ENCODE results near the gene MAST4. TPM values are rescaled to one million over a fixed set of nuclear protein-coding genes. Genes with fewer than 3 reads are reported as not detected.

MAST4 gene
- total RNA-seq, 1 donor from 2014 or later, result 11.3 TPM

DNA sequence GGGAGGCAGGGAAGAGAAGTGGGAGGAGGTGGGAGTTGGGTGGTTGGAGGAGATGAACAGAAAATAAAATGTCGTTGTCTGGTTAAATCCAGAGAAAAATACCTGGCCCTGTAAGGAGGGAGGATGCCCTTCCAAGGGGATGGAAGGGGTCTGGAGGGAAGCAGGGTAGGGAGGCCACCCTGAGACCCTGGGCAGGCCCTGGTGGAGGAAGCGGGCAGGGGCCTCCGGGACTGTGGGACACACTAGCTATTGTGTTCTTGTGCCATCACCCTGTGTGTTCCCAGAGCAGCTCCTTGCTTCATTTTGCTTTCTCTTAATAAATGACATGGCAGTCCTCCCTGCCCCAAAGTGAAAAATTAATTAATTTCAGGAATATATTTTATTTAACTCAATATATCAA, 612.2 kb downstream of the MAST4 start:
- H3K27me3 Mint-ChIP-seq (ENCODE audit: low read depth), result no peaks in the 10 kb centered on the region
- peaks cover 8% of the 10 kb centered on the region for H3K4me1 Mint-ChIP-seq (ENCODE audit: low read depth)
- H3K9me3 Mint-ChIP-seq (ENCODE audit: low read depth), result no peaks in the 10 kb centered on the region
- TF ChIP-seq, protein P1, sequence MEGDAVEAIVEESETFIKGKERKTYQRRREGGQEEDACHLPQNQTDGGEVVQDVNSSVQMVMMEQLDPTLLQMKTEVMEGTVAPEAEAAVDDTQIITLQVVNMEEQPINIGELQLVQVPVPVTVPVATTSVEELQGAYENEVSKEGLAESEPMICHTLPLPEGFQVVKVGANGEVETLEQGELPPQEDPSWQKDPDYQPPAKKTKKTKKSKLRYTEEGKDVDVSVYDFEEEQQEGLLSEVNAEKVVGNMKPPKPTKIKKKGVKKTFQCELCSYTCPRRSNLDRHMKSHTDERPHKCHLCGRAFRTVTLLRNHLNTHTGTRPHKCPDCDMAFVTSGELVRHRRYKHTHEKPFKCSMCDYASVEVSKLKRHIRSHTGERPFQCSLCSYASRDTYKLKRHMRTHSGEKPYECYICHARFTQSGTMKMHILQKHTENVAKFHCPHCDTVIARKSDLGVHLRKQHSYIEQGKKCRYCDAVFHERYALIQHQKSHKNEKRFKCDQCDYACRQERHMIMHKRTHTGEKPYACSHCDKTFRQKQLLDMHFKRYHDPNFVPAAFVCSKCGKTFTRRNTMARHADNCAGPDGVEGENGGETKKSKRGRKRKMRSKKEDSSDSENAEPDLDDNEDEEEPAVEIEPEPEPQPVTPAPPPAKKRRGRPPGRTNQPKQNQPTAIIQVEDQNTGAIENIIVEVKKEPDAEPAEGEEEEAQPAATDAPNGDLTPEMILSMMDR (IDR thresholded peaks at IDR 0.05), result no peak
- DNase-seq (ENCODE audit: low spot score), result no peak
- no peak overlapping the region for H3K27ac Mint-ChIP-seq (ENCODE audit: unreplicated experiment)
- no peaks in the 10 kb centered on the region for H3K36me3 Mint-ChIP-seq (ENCODE audit: low read depth)
- H3K4me3 Mint-ChIP-seq (ENCODE audit: unreplicated experiment), result no peak overlapping the region

DNA sequence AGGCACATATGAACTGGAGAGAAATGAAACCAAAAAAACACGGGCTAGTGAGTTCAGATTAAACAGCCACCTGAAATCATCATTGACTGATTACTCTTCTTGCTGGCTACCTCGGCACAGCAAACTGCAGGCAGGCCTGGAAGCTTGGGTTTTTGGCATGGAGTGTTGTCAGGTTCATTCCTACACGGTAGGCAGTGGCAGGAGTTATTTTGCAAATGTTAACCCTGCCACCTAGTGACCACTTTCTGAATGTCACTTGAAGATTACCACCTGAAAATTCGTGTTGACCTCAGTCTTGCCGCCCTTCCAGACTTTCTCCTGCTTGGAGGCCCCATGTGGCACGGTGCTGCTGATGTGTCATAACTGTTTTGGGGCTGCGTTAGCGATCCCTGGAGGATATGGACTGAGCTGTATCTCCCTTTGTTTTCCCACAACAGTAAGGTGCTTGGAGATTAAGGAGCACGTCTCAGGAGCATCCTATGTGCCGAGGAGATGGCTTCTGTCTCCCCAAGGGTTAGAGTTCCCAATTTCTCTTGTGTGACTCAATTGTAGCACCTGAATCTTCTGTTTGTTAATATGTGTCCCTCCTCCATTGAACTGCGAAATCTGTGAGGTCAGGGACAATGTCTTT, 613.1 kb downstream of the MAST4 start:
- no peak for DNase-seq (ENCODE audit: low spot score)
- no peaks in the 10 kb centered on the region for H3K9me3 Mint-ChIP-seq (ENCODE audit: low read depth)
- no peaks in the 10 kb centered on the region for H3K27me3 Mint-ChIP-seq (ENCODE audit: low read depth)
- TF ChIP-seq, protein P1 (IDR thresholded peaks at IDR 0.05), result peak; percentile 92
- no peak overlapping the region for H3K27ac Mint-ChIP-seq (ENCODE audit: unreplicated experiment)
- H3K36me3 Mint-ChIP-seq (ENCODE audit: low read depth), result no peaks in the 10 kb centered on the region
- no peak overlapping the region for H3K4me3 Mint-ChIP-seq (ENCODE audit: unreplicated experiment)
- peaks cover 12% of the 10 kb centered on the region for H3K4me1 Mint-ChIP-seq (ENCODE audit: low read depth)

DNA sequence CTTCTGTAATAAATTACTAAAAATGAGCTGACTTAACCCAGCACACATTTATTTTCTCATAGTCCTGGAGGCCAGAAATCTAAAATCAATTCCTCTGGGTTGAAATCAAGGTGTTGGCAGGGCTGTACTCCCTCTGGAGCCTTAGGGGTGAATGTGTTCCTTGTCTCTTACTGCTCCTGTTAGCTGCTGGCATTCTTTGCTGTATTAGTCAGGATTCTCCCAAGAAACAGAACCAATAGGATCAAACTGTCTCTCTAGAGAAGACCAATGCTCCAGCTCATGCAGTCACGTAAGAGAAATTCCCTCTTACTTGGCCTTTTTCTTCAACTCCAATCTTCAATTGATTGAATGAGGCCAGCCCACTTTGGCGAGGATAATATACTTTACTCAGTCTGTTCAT, 615.7 kb downstream of the MAST4 start:
- H3K4me3 Mint-ChIP-seq (ENCODE audit: unreplicated experiment), result no peak overlapping the region
- no peaks in the 10 kb centered on the region for H3K9me3 Mint-ChIP-seq (ENCODE audit: low read depth)
- no peak for DNase-seq (ENCODE audit: low spot score)
- H3K36me3 Mint-ChIP-seq (ENCODE audit: low read depth), result no peaks in the 10 kb centered on the region
- TF ChIP-seq, protein P1 (IDR thresholded peaks at IDR 0.05), result no peak
- no peak overlapping the region for H3K27ac Mint-ChIP-seq (ENCODE audit: unreplicated experiment)
- no peaks in the 10 kb centered on the region for H3K27me3 Mint-ChIP-seq (ENCODE audit: low read depth)
- H3K4me1 Mint-ChIP-seq (ENCODE audit: low read depth), result peaks cover 27% of the 10 kb centered on the region

DNA sequence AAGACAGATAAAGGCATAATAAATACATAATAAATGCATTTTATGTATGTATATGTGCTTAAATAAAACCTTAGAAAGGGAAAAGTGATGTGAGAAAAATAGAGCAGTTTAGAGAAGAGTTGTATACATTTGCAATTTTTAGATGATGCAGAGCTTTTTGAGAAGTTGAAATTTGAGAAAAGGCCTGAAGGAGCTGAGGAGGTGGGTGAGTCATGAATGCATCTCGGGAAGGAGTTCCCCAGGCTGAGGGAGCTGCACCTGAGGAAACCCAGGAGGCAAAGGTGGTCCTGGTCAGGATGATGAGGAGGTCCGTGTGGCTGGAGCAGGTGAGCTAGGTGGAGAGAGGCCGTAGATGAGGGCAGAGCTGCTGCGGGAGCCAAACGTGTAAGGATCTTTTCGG, 617.8 kb downstream of the MAST4 start:
- Mint-ChIP-seq H3K27me3 (ENCODE audit: low read depth) (no peaks in the 10 kb centered on the region), H3K9me3 (ENCODE audit: low read depth) (no peaks in the 10 kb centered on the region), H3K4me1 (ENCODE audit: low read depth) (peaks cover 27% of the 10 kb centered on the region), H3K27ac (ENCODE audit: unreplicated experiment) (no peak overlapping the region), H3K36me3 (ENCODE audit: low read depth) (no peaks in the 10 kb centered on the region), H3K4me3 (ENCODE audit: unreplicated experiment) (no peak overlapping the region)
- no peak for DNase-seq (ENCODE audit: low spot score)
- TF ChIP-seq, protein P1 (IDR thresholded peaks at IDR 0.05), result no peak

DNA sequence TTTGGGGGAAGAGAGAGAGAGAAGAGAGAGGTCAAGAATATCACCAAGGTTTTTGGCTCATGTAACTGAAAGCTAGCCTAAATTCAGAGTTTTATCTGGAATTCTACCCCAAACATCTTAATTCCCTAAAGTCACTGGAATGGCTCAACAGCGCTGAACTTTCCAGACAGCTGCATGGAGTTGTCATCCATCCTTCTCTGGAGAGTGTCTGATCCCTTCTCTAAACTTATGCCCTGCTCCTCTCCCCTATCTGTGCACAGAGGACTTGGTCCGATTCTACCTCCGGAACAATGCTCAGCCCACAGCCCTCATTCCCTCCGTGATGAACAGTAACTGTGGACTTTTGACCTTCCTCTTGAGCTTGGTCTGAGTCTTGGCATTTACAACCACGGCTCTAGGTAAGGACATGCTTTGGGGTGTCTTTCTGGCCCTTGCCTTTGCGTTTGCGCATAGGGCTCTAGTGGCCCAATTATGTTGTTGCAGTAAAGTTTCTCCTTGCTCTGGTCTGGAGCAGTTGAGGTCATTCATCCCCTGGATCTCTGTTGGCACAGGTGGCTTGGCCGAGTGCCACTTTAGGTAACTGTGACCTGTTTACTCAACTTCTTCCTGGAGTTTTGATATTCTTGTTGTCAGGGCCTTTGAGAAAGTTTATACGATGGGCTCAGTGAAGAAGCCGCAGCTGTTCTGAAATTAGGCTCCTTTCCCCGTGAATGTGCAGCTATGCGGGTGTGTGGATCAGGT, 618.7 kb downstream of the MAST4 start:
- TF ChIP-seq, protein P1 (IDR thresholded peaks at IDR 0.05), result no peak
- Mint-ChIP-seq H3K27ac (ENCODE audit: unreplicated experiment) (no peak overlapping the region), H3K27me3 (ENCODE audit: low read depth) (no peaks in the 10 kb centered on the region), H3K9me3 (ENCODE audit: low read depth) (no peaks in the 10 kb centered on the region), H3K36me3 (ENCODE audit: low read depth) (no peaks in the 10 kb centered on the region), H3K4me1 (ENCODE audit: low read depth) (peaks cover 27% of the 10 kb centered on the region), H3K4me3 (ENCODE audit: unreplicated experiment) (no peak overlapping the region)
- no peak for DNase-seq (ENCODE audit: low spot score)
